Lower leg skin (tissue), 3 donors: Measurements from ENCODE around the gene CDC40.

Experiments
- CTCF ChIP-seq, 3 donors: fragments of 450-650 bp; IDR thresholded peaks; one replicate each; pipeline ENCODE4 v1.5.1; 2016; ENCODE audit warnings: antibody characterized with exemption in 3 of 3, mild to moderate bottlenecking in 3 of 3, moderate library complexity in 2 of 3
- POLR2A ChIP-seq, 2 donors: fragments of 450-650 bp; IDR thresholded peaks; one replicate each; pipeline ENCODE4 v1.6.1; 2016 to 2017; ENCODE audit warnings: antibody characterized with exemption in 2 of 2, mild to moderate bottlenecking in 1 of 2, moderate library complexity in 1 of 2

- TF ChIP-seq CTCF (IDR thresholded peaks at IDR 0.05) (no peak), POLR2A (IDR thresholded peaks at IDR 0.05) (no peak)
Observed at GRCh38 chr6:110217266-110217665, 37.0 kb downstream of the CDC40 start.
